Measurements from ENCODE around the gene EEA1. TPM values are rescaled to one million over a fixed set of nuclear protein-coding genes. Genes with fewer than 3 reads are reported as not detected.
A peak's percentile ranks its signal among the peaks of the same experiment; 100 is the strongest.
"Not testable (repeated sequence)": the region's sequence is repeated elsewhere in the genome, so short reads cannot be mapped to it uniquely, and the experiment has no call there.

Gene EEA1
- total RNA-seq, 1 donor from 2014 or later: 10.9 TPM

- H3K27ac ChIP-seq: peak overlapping the region in 1 of 2 donors; percentile 15
- DNase-seq (ENCODE audit: low spot score in 2 of 2): no peak
- intact Hi-C loops (cut with DNase I): no loop called here
- TF ChIP-seq CTCF (IDR thresholded peaks at IDR 0.05): no peak
- no peaks in the 10 kb centered on the region for H3K27me3 ChIP-seq
- H3K4me1 ChIP-seq: peaks cover 0 to 7% of the 10 kb centered on the region in 2 donors
- H3K9me3 ChIP-seq: no peaks in the 10 kb centered on the region
- H3K4me3 ChIP-seq: no peak overlapping the region
- no peaks in the 10 kb centered on the region for H3K36me3 ChIP-seq
These were observed 42.9 kb upstream of the EEA1 start for GRCh38 chr12:92971859-92972524.

DNA sequence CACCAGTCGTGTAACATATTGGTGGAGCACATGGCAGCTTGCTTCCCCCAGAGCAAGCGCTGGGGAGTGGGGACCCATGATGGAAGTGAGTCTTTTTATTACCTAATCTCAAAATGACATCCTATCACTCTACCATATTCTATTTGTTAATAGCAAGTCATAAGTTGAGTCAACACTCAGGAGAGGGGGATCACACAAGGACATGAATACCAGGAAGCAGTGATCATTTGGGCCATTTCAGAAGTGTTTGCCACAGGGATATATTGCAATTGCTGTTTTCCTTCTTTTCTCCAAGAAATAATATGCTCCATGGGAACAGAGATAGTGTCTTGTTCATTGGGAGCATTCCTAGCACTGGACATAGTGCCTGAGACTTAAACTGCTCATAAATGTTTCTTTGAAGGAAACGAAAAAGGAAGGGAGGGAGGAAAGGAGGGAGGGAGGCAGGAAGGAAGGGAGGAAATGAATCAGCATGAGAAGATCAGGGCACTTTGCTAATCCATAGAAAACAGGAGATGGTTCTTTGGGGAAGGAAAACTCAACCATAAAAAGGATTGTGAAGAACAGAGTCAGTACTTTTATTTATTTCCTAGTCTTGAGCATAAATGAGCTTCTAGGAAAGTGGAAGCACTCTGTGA, 39.2 kb upstream of the EEA1 start:
- Histone ChIP-seq H3K36me3 (no peaks in the 10 kb centered on the region), H3K27ac (no peak overlapping the region), H3K4me1 (peaks cover 0 to 7% of the 10 kb centered on the region in 2 donors), H3K27me3 (no peaks in the 10 kb centered on the region), H3K4me3 (no peak overlapping the region), H3K9me3 (no peaks in the 10 kb centered on the region)
- no peak for TF ChIP-seq CTCF (IDR thresholded peaks at IDR 0.05)
- no peak for DNase-seq (ENCODE audit: low spot score in 2 of 2)
- intact Hi-C loops (cut with DNase I): no loop called here

DNA sequence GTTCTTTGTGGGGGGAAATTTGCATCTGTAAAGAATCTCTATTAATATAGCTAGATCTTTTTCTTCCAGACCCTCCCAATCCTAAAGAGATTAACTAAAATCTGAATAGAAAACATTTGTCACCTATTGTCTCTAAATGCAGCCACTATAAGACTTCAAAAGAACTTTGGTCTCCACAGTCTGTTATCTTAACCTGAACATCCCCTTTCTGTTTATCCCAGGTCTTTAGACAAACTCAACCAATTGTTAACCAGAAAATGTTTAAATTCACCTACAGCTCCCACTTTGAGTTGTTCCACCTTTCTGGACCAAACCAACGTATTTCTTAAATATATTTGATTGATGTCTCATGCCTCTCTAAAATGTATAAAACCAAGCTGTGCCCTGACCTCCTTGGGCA, 35.3 kb upstream of the EEA1 start:
- intact Hi-C loops (cut with DNase I); H3K36me3 ChIP-seq; H3K4me3 ChIP-seq; H3K27me3 ChIP-seq; DNase-seq (ENCODE audit: low spot score in 2 of 2); H3K4me1 ChIP-seq; H3K27ac ChIP-seq; H3K9me3 ChIP-seq: not testable (repeated sequence)

- Histone ChIP-seq H3K4me3 (no peak overlapping the region), H3K27me3 (no peaks in the 10 kb centered on the region), H3K36me3 (no peaks in the 10 kb centered on the region), H3K27ac (no peak overlapping the region), H3K9me3 (no peaks in the 10 kb centered on the region), H3K4me1 (no peaks in the 10 kb centered on the region)
- intact Hi-C loops (cut with DNase I): no loop called here
- DNase-seq (ENCODE audit: low spot score in 2 of 2): no peak
- no peak for TF ChIP-seq CTCF (IDR thresholded peaks at IDR 0.05)
These were observed 32.9 kb upstream of the EEA1 start for GRCh38 chr12:92961949-92962348.

DNA sequence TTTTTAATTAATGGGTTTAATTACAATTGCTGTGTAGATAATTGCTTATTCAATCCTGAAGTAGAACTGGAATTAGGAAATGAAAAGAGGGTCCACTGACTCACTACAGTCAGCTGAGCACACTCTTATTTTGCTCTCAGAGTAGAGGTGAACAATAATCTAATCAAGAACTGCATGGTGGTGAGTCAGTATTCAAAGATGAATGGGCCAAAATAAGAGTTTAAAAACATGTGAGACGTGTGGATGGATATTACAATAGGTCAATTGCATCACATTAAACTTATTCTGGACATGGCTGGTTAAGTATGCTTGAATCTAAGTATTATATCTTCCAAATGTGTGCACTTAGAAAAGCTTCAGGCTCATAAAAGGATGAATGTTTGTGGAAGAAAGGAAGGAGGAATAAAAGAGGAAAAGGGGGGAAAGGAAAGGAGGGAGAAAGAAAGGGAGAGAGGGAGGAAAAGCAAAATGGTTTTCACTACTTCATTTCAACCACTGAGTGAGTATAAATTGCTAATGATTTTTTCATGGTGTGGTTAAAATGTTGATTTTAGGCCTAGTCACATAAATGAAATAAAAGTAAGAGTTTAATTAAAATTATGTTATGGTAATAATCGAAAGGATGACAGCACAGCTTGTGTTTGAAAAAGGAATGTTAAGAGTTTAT, 27.0 kb upstream of the EEA1 start:
- H3K4me3 ChIP-seq: no peak overlapping the region
- H3K36me3 ChIP-seq: no peaks in the 10 kb centered on the region
- no peaks in the 10 kb centered on the region for H3K27me3 ChIP-seq
- H3K9me3 ChIP-seq: peaks cover 0 to 4% of the 10 kb centered on the region in 2 donors
- H3K27ac ChIP-seq: no peak overlapping the region
- no peaks in the 10 kb centered on the region for H3K4me1 ChIP-seq
- DNase-seq (ENCODE audit: low spot score in 2 of 2): no peak
- intact Hi-C loops (cut with DNase I): no loop called here
- no peak for TF ChIP-seq CTCF (IDR thresholded peaks at IDR 0.05)

DNA sequence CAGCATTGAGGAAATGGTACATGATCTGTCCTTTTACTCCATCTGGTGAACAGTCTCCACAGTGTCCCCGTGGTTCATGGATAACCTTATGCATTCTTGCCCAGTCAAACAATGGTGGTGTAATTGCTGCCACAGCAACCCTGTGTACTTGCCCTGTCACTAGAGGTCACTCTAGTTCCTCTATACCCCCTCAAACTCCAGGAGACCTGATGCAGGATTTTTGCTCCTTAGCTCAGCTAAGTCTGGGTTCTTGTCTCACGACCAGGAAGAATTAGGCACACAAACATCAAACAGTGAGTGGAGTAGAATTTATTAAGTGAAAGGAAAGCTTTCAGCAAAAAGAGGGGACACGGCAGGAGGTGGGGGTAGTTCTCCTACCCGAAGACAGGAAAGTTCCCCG, 24.7 kb upstream of the EEA1 start:
- intact Hi-C loops (cut with DNase I): no loop called here
- H3K9me3 ChIP-seq: peaks cover 0 to 4% of the 10 kb centered on the region in 2 donors
- TF ChIP-seq CTCF (IDR thresholded peaks at IDR 0.05): no peak
- no peaks in the 10 kb centered on the region for H3K36me3 ChIP-seq
- H3K4me3 ChIP-seq: no peak overlapping the region
- no peaks in the 10 kb centered on the region for H3K4me1 ChIP-seq
- no peak for DNase-seq (ENCODE audit: low spot score in 2 of 2)
- no peaks in the 10 kb centered on the region for H3K27me3 ChIP-seq
- H3K27ac ChIP-seq: no peak overlapping the region
